Erythroblast (primary cell): ENCODE measurements around the gene ZNF101.

ENCODE experiments used
- GATA1 ChIP-seq: IDR thresholded peaks from 2 replicates; pipeline ENCODE4 v1.6.1; 2011; ENCODE audit warnings: low read depth, mild to moderate bottlenecking, control low read depth, low read length, moderate library complexity
- POLR2A ChIP-seq: IDR thresholded peaks from 2 replicates; pipeline ENCODE4 v1.6.1; 2011; ENCODE audit warnings: mild to moderate bottlenecking, low read length

DNA sequence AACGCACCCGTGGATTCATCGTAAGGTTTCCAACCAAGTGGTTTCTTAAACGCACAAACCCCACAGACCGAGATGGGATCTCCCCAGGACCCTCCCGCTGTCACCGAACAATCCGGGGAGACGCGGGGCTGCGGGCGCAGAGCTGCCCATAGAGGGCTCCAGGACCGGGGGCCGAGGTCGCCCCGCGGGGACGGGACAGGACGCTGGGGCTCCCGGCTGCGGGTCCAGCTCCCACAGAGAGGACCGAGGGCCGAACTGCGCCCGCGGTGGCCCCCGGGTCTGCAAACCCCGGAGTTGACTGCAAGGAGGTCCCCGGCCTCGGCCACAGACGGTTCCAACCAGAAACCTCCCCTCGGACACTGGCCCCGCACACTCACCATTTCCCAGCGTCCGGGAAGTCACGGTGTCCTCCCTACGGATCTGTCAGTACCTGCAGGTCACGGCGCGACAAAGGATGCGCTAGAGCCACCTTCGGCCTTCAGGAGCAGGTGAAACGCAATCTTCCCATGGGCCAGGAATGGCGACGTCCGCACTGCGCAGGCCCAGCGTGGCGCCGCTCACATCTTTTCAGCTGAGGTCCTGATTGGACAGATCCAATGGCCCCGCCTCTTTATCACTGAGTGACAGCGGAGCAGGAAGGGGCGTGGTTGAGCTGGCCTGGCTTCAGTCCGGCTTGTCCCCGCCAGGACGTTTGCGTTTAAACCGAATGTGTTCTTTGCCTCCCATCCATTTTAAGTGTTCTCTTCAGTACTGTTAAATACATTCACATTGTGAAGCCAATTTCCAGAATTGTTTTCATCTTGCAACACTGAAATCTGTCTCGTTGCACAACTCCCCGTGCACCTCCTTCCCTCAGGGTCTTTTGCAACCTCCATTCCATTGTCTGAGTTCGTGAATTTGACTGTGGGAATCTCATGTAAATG, 64.2 kb downstream of the ZNF101 start, which contains the start of gene ZNF14:
- TF ChIP-seq POLR2A (peak; percentile 54), GATA1 (no peak)
